Measurements from ENCODE around the gene MESP2.
A peak's percentile ranks its signal among the peaks of the same experiment; 100 is the strongest.

- TF ChIP-seq CTCF (IDR thresholded peaks at IDR 0.05; ENCODE audit: low read depth, low read length, missing input control) (no peak), EGR1 (IDR thresholded peaks at IDR 0.05; ENCODE audit: low read depth in 2 of 2) (no peak), JUND (IDR thresholded peaks at IDR 0.05) (no peak), REST (IDR thresholded peaks at IDR 0.05) (no peak), TAF1 (conservative IDR thresholded peaks at IDR 0.05) (no peak), FOXA1 (IDR thresholded peaks at IDR 0.05) (no peak), ZBTB33 (IDR thresholded peaks at IDR 0.05) (no peak), RXRA (IDR thresholded peaks at IDR 0.05) (peak; percentile 28 to 34), RAD21 (IDR thresholded peaks at IDR 0.05) (peak in 1 of 2 donors; percentile 25), GABPA (IDR thresholded peaks at IDR 0.05 in 1 of 2, conservative IDR thresholded peaks at IDR 0.05 in 1 of 2) (no peak), ATF3 (IDR thresholded peaks at IDR 0.05) (no peak)
These were observed 50.8 kb downstream of the MESP2 start for GRCh38 chr15:89826671-89827655.

All from liver (tissue), 3 donors.